Keratinocyte (primary cell): Measurements from ENCODE around the gene PDK2. TPM values are rescaled to one million over a fixed set of nuclear protein-coding genes. Genes with fewer than 3 reads are reported as not detected.

Experiments used
- DNase-seq: peaks from one replicate; pipeline ENCODE4 v3.0.0-alpha.2; 2011; ENCODE audit warnings: low read depth, missing footprints, low spot score
- FAIRE-seq: peaks from 2 replicates; lab custom pipeline; 2011; peaks lifted over from hg19 to GRCh38; lab: Jason Lieb, UNC
- H2AFZ ChIP-seq: 2 replicates; pipeline ENCODE4 v1.6.0; 2012; ENCODE audit warnings: low read length, control low read depth, inconsistent platforms; ENCODE audit not compliant: control insufficient read depth
- H3K27ac ChIP-seq: 2 replicates; pipeline ENCODE4 v1.5.1; 2011; ENCODE audit warnings: low read length; ENCODE audit not compliant: control insufficient read depth, insufficient read depth
- H3K27me3 ChIP-seq: 3 replicates; pipeline ENCODE4 v1.6.0; 2011; ENCODE audit warnings: low read length; ENCODE audit not compliant: control insufficient read depth, insufficient read depth; ENCODE audit errors: extremely low read depth
- H3K36me3 ChIP-seq, 2 experiments: 2 replicates in 1 of 2; 3 replicates in 1 of 2; pipeline ENCODE4 v1.5.1; 2011; ENCODE audit warnings: low read length in 2 of 2, mild to moderate bottlenecking in 1 of 2; ENCODE audit not compliant: control insufficient read depth in 2 of 2, insufficient read depth in 2 of 2; ENCODE audit errors: extremely low read depth in 1 of 2
- H3K4me1 ChIP-seq: 3 replicates; pipeline ENCODE4 v1.5.1; 2011; ENCODE audit warnings: low read length; ENCODE audit not compliant: control insufficient read depth, insufficient read depth; ENCODE audit errors: extremely low read depth
- H3K4me2 ChIP-seq: 3 replicates; pipeline ENCODE4 v1.6.0; 2011; ENCODE audit warnings: low read depth, low read length; ENCODE audit not compliant: control insufficient read depth, insufficient read depth; ENCODE audit errors: extremely low read depth
- H3K4me3 ChIP-seq, 3 experiments: fragments of 200-600 bp in 1 of 3; sonication (generic) in 1 of 3; 2 replicates in 2 of 3; 3 replicates in 1 of 3; pipeline ENCODE4 v1.5.1; 2011 to 2016; ENCODE audit warnings: low read length in 3 of 3, mild to moderate bottlenecking in 3 of 3, control low read depth in 2 of 3, inconsistent platforms in 1 of 3, low read depth in 1 of 3, mixed read lengths in 1 of 3, mixed run types in 1 of 3, moderate library complexity in 1 of 3; ENCODE audit not compliant: control insufficient read depth in 2 of 3, insufficient read depth in 2 of 3; ENCODE audit errors: extremely low read depth in 1 of 3
- H3K79me2 ChIP-seq: 2 replicates; pipeline ENCODE4 v1.6.0; 2012; ENCODE audit warnings: low read length; ENCODE audit not compliant: control insufficient read depth, insufficient read depth
- H3K9ac ChIP-seq: 3 replicates; pipeline ENCODE4 v1.6.0; 2011; ENCODE audit warnings: low read length; ENCODE audit not compliant: control insufficient read depth, insufficient read depth; ENCODE audit errors: extremely low read depth
- H3K9me1 ChIP-seq: 3 replicates; pipeline ENCODE4 v1.6.0; 2011; ENCODE audit warnings: low read length; ENCODE audit not compliant: control insufficient read depth, insufficient read depth; ENCODE audit errors: extremely low read depth
- H3K9me3 ChIP-seq: 2 replicates; pipeline ENCODE4 v1.5.1; 2012; ENCODE audit warnings: low read depth, low read length; ENCODE audit not compliant: control insufficient read depth
- H4K20me1 ChIP-seq: 3 replicates; pipeline ENCODE4 v1.6.0; 2011; ENCODE audit warnings: low read length; ENCODE audit not compliant: control insufficient read depth, insufficient read depth; ENCODE audit errors: extremely low read depth
- EZH2 ChIP-seq: IDR thresholded peaks from one replicate; pipeline ENCODE4 v1.6.1; 2012; ENCODE audit warnings: inconsistent platforms, mild to moderate bottlenecking, low read length, moderate library complexity
- dilution Hi-C: fragments of 300-500 bp; cut with MboI; formaldehyde crosslinking; loops from one replicate; pipeline ENCODE4 v1.7.0; 2020; ENCODE audit warnings: low sequenced_read_pairs; ENCODE audit not compliant: extremely low pct_ligation_motif_present
- polyA plus RNA-seq, 5 experiments: library from polyadenylated mRNA; depleted of rRNA in 3 of 5; stranded (reverse) in 3 of 5; stranded (forward) in 1 of 5; unstranded in 1 of 5; fragments of >200 nt; gene quantifications; 1 replicate in 1 of 5; 2 replicates in 3 of 5; 3 replicates in 1 of 5; pipeline versions ENCODE4 v1.2.1 to v1.2.3, GENCODE V29; 2011 to 2012; ENCODE audit warnings: missing spikeins in 2 of 5, low read depth in 1 of 5, low replicate concordance in 1 of 5
- TF ChIP-seq, protein P1 (sequence below), 3 experiments: IDR thresholded peaks in 1 of 3; conservative IDR thresholded peaks in 1 of 3; optimal IDR thresholded peaks in 1 of 3; 2 replicates in 2 of 3; 3 replicates in 1 of 3; pipeline versions ENCODE3 to v1.5.1; 2011; ENCODE audit warnings: low read length in 3 of 3, mild to moderate bottlenecking in 3 of 3, moderate library complexity in 2 of 3, control low read depth in 1 of 3, inconsistent platforms in 1 of 3; ENCODE audit not compliant: insufficient read depth in 2 of 3; ENCODE audit errors: extremely low read depth in 1 of 3

Gene PDK2
- polyA plus RNA-seq, 1 donor (not counting 4 experiments of a cell fraction or from before 2014, with no cell fraction given): 7.5 TPM

DNA sequence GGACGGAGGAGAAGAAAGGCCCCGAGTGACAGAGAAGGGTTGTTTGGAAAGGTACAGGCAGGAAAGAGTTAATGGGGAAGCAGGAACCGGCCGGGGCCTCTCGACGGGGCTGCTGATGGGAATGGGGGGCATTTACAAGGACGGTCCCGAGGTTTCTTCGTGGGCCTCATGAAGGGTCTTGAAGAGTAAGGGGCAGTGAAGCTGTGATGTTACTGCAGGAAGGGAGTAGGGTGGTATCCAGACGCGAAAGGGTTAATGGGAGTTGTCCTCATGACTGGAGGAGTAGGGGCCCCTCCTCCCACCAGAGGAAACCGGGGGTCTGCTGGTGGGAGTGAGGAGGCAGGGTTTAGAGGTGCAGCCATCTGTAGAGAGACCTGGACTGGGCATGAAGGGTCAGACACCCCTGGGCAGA is 481 bp downstream of the PDK2 start:
- Histone ChIP-seq H3K4me1 (peaks cover 20% of the 10 kb centered on the region), H2AFZ (no peak overlapping the region), H3K4me3 (peak overlapping the region; percentile 51 to 68 (median 62)), H3K27me3 (no peaks in the 10 kb centered on the region), H3K9me3 (no peaks in the 10 kb centered on the region), H3K9me1 (peaks cover 3% of the 10 kb centered on the region), H3K27ac (no peak overlapping the region), H4K20me1 (peaks cover 29% of the 10 kb centered on the region), H3K79me2 (no peaks in the 10 kb centered on the region), H3K4me2 (peak overlapping the region; percentile 75), H3K9ac (peak overlapping the region; percentile 48), H3K36me3 (peaks cover 4 to 8% of the 10 kb centered on the region in 2 experiments)
- TF ChIP-seq, protein P1, sequence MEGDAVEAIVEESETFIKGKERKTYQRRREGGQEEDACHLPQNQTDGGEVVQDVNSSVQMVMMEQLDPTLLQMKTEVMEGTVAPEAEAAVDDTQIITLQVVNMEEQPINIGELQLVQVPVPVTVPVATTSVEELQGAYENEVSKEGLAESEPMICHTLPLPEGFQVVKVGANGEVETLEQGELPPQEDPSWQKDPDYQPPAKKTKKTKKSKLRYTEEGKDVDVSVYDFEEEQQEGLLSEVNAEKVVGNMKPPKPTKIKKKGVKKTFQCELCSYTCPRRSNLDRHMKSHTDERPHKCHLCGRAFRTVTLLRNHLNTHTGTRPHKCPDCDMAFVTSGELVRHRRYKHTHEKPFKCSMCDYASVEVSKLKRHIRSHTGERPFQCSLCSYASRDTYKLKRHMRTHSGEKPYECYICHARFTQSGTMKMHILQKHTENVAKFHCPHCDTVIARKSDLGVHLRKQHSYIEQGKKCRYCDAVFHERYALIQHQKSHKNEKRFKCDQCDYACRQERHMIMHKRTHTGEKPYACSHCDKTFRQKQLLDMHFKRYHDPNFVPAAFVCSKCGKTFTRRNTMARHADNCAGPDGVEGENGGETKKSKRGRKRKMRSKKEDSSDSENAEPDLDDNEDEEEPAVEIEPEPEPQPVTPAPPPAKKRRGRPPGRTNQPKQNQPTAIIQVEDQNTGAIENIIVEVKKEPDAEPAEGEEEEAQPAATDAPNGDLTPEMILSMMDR (optimal IDR thresholded peaks at IDR 0.05 in 1 of 3, IDR thresholded peaks at IDR 0.05 in 1 of 3, conservative IDR thresholded peaks at IDR 0.05 in 1 of 3; ENCODE audit: extremely low read depth in 1 of 3, insufficient read depth in 2 of 3, low read length in 3 of 3): no peak
- TF ChIP-seq EZH2: no peak
- no peak for DNase-seq
- dilution Hi-C loops: no loop called here
- FAIRE-seq: no peak

- peaks cover 24% of the 10 kb centered on the region for H3K4me1 ChIP-seq
- H3K9me1 ChIP-seq: peaks cover 3% of the 10 kb centered on the region
- peak overlapping the region in 2 of 3 experiments; percentile 51 to 68 for H3K4me3 ChIP-seq
- FAIRE-seq (no peak), DNase-seq (no peak)
- peaks cover under 1 to 5% of the 10 kb centered on the region in 2 experiments for H3K36me3 ChIP-seq
- H3K27me3 ChIP-seq: no peaks in the 10 kb centered on the region
- H3K79me2 ChIP-seq: no peaks in the 10 kb centered on the region
- dilution Hi-C loops: no loop called here
- no peak overlapping the region for H3K27ac ChIP-seq
- peaks cover 26% of the 10 kb centered on the region for H4K20me1 ChIP-seq
- no peak overlapping the region for H3K4me2 ChIP-seq
- TF ChIP-seq, protein P1 (optimal IDR thresholded peaks at IDR 0.05 in 1 of 3, IDR thresholded peaks at IDR 0.05 in 1 of 3, conservative IDR thresholded peaks at IDR 0.05 in 1 of 3; ENCODE audit: extremely low read depth in 1 of 3, insufficient read depth in 2 of 3, low read length in 3 of 3): no peak
- TF ChIP-seq EZH2: no peak
- no peaks in the 10 kb centered on the region for H3K9me3 ChIP-seq
- H2AFZ ChIP-seq: no peak overlapping the region
- no peak overlapping the region for H3K9ac ChIP-seq
These were observed 941 bp downstream of the PDK2 start for GRCh38 chr17:50096092-50096491.
